ENCODE results near the gene SLMAP.

Gene SLMAP

DNA sequence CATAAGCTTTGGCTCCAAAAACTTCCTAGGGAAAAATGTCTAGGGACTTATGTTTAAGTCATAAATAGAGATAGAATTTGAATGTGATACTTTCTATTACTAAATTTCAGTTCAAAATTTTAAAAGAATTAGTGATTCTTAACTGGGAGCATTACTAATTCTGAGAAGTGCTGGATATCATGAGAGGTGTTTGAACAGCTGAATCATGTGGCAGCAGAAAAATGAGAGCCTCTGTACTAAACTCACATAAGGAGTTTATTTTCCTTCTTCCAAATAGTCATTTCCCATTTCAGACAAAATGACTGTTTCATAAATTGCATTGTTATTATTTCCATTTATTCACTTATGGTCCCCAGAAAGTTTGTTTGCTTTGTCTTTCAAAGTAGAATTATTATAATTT, 62.7 kb downstream of the SLMAP start:
- H3K27ac ChIP-seq (ENCODE audit: low read length), result no peak overlapping the region
- H3K4me1 ChIP-seq (ENCODE audit: control insufficient read depth, low read depth, low read length), result peaks cover 13% of the 10 kb centered on the region
- H3K4me3 ChIP-seq (ENCODE audit: low read length), result no peak overlapping the region
- no peaks in the 10 kb centered on the region for H3K36me3 ChIP-seq (ENCODE audit: control insufficient read depth, low read depth, low read length)
- no peaks in the 10 kb centered on the region for H3K27me3 ChIP-seq (ENCODE audit: control insufficient read depth, insufficient read depth, low read length)
- no peak overlapping the region for H3K9ac ChIP-seq (ENCODE audit: low read length)
- no peaks in the 10 kb centered on the region for H3K9me3 ChIP-seq (ENCODE audit: control insufficient read depth, low read depth, low read length)

DNA sequence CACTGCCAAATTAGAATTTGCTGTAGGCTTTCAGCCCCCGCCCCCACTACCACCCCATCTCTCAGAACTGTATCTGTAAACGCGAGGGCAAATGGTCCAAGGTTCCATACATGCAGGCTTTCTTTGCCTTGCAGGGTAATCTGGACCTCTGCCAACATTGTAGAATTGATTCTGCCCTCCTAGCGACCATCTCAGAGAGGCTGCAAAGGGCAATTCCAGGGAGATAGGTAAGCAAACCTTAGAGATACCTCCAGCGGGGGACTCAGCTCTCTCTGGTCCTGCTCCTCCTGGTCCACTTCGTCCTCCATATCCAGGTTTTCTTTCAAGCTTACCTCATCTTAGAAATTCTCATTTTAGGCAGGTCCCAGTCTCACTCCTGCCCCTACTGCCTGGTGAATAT, 64.4 kb downstream of the SLMAP start:
- no peaks in the 10 kb centered on the region for H3K27me3 ChIP-seq (ENCODE audit: control insufficient read depth, insufficient read depth, low read length)
- H3K9ac ChIP-seq (ENCODE audit: low read length), result no peak overlapping the region
- H3K36me3 ChIP-seq (ENCODE audit: control insufficient read depth, low read depth, low read length), result no peaks in the 10 kb centered on the region
- H3K4me3 ChIP-seq (ENCODE audit: low read length), result no peak overlapping the region
- H3K4me1 ChIP-seq (ENCODE audit: control insufficient read depth, low read depth, low read length), result peaks cover 26% of the 10 kb centered on the region
- no peak overlapping the region for H3K27ac ChIP-seq (ENCODE audit: low read length)
- H3K9me3 ChIP-seq (ENCODE audit: control insufficient read depth, low read depth, low read length), result no peaks in the 10 kb centered on the region

DNA sequence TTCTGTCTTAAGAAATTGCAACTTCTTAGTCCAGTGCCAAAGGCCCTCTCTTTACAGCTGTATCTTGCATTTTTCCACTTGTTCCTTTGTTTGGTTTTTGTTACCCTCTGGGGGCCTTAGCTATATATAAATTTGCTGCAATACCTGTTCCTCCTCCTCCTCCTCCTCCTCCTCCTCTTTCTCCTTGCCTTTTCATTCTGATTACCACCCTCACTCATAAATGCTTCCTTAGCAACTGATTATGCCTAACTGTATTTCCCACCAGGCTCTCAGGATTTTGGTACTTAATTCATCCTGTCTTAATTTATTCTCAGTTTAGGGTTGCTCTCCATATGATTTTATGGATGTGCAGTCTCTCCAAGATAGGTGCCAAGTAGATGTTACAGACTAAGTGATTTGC, 65.7 kb downstream of the SLMAP start:
- no peak overlapping the region for H3K27ac ChIP-seq (ENCODE audit: low read length)
- H3K36me3 ChIP-seq (ENCODE audit: control insufficient read depth, low read depth, low read length), result no peaks in the 10 kb centered on the region
- H3K4me3 ChIP-seq (ENCODE audit: low read length), result no peak overlapping the region
- H3K4me1 ChIP-seq (ENCODE audit: control insufficient read depth, low read depth, low read length), result peaks cover 39% of the 10 kb centered on the region
- no peaks in the 10 kb centered on the region for H3K9me3 ChIP-seq (ENCODE audit: control insufficient read depth, low read depth, low read length)
- no peaks in the 10 kb centered on the region for H3K27me3 ChIP-seq (ENCODE audit: control insufficient read depth, insufficient read depth, low read length)
- H3K9ac ChIP-seq (ENCODE audit: low read length), result no peak overlapping the region

DNA sequence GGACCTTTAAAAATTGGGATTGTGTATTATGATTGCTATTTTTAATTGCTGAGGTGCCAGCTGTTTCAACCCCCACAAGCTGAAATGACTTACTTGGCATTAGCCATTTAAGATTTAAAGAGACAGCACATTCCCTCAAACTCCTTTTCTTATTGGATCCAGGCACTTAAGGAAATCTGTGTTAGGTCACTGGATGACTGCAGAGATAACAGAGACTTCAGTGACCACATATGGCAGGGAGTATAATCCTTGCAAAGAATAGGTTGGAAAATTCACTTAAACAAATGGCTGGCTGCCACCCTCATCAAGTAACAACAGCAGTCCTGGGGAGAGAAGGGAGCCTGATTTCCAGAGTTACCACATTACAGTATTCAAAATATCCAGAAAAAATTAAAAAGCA, 66.6 kb downstream of the SLMAP start:
- H3K27ac ChIP-seq (ENCODE audit: low read length), result no peak overlapping the region
- H3K4me1 ChIP-seq (ENCODE audit: control insufficient read depth, low read depth, low read length), result peaks cover 46% of the 10 kb centered on the region
- H3K4me3 ChIP-seq (ENCODE audit: low read length), result no peak overlapping the region
- H3K36me3 ChIP-seq (ENCODE audit: control insufficient read depth, low read depth, low read length), result no peaks in the 10 kb centered on the region
- H3K9ac ChIP-seq (ENCODE audit: low read length), result no peak overlapping the region
- H3K9me3 ChIP-seq (ENCODE audit: control insufficient read depth, low read depth, low read length), result no peaks in the 10 kb centered on the region
- H3K27me3 ChIP-seq (ENCODE audit: control insufficient read depth, insufficient read depth, low read length), result no peaks in the 10 kb centered on the region

DNA sequence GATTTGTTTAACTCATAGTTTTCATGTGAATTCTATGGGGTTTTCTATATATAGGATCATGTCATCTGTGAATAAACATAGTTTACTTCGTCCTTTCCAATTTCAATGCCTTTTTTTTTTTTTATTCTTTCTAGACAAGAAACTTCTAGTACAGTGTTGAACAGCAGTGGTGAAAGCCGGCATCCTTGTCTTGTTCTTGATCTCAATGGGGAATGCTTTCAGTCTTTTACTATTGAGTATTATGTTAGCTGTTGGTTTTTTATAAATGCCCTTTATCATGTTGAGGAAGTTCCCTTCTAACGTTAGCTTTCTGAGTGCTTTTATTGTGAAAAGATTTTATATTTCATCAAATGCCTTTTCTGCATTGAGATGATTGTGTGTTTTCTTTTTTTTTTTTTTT, 69.0 kb downstream of the SLMAP start:
- Histone ChIP-seq H3K9me3 (ENCODE audit: control insufficient read depth, low read depth, low read length) (no peaks in the 10 kb centered on the region), H3K4me3 (ENCODE audit: low read length) (no peak overlapping the region), H3K4me1 (ENCODE audit: control insufficient read depth, low read depth, low read length) (peaks cover 46% of the 10 kb centered on the region), H3K27me3 (ENCODE audit: control insufficient read depth, insufficient read depth, low read length) (no peaks in the 10 kb centered on the region), H3K9ac (ENCODE audit: low read length) (no peak overlapping the region), H3K36me3 (ENCODE audit: control insufficient read depth, low read depth, low read length) (no peaks in the 10 kb centered on the region), H3K27ac (ENCODE audit: low read length) (no peak overlapping the region)

DNA sequence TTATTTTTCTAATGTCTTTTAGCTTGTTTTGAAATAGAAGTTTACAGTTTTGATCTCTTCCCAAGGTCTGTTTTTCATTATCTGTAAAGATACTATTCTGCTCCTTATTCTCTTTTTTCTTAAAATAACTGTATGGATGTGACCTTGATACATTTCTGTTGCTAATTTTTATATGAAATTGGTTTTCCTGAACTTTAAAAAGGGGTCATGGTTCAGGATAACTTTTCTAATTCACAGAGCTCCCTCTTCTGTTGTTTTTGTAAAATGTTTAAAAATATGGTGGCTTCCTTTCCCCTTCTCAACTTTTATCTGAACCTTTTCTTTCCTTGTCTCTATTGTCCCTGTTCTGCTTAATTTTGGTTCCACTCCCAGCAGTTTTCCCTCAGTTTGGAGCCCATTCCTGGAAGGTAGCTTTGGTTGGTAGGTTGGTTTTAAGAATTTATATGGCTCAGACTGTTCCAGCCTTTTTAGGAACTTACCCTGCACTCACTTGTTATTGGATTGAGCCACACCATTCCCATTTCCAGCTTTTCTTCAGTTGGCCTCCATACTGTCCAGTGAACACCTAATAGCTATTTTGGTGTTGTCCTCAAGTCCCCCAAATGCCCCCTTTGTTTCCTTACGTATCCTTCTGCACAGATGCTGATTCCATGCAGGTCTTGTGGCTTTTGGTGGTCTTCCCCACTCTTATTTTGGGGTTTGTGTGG, 70.3 kb downstream of the SLMAP start:
- Histone ChIP-seq H3K4me3 (ENCODE audit: low read length) (no peak overlapping the region), H3K36me3 (ENCODE audit: control insufficient read depth, low read depth, low read length) (no peaks in the 10 kb centered on the region), H3K9me3 (ENCODE audit: control insufficient read depth, low read depth, low read length) (no peaks in the 10 kb centered on the region), H3K27ac (ENCODE audit: low read length) (no peak overlapping the region), H3K4me1 (ENCODE audit: control insufficient read depth, low read depth, low read length) (peaks cover 41% of the 10 kb centered on the region), H3K27me3 (ENCODE audit: control insufficient read depth, insufficient read depth, low read length) (no peaks in the 10 kb centered on the region), H3K9ac (ENCODE audit: low read length) (no peak overlapping the region)

DNA sequence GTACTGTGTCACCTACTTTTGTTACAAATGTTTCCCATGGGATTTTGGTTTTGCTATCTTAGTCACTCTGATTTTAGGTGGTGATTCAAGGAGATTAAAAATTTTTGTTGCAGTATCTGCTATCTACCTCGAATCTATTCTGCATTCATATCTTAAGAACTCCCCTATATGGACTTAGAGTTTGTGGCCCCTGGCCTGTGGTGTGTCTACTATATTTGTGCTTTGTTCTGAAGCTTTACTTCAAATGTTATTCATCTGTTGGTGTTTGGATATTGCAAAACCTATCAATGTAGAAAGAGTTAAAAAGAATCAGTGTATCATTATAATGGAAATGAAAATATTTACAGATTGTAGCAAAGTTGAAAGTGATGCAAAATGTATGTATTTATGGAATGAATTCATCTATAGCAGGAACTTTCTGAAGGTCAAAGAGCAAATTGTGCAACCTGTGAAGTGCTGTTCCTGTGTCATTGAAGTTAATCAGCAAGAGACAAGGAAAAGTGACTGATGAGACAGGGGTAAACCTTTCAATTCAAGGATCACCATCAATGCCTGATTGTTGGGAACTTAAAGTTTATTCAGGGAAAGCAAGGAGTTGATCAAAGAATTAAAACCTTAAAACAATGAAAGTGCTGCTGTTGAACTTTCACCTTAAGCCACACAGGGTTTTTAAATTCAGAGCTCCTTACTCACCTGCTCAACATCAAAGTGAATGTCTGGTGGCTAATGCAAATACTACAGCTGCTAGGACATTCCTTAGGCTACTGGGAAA, 71.0 kb downstream of the SLMAP start:
- Histone ChIP-seq H3K4me3 (ENCODE audit: low read length) (no peak overlapping the region), H3K27ac (ENCODE audit: low read length) (no peak overlapping the region), H3K27me3 (ENCODE audit: control insufficient read depth, insufficient read depth, low read length) (no peaks in the 10 kb centered on the region), H3K9me3 (ENCODE audit: control insufficient read depth, low read depth, low read length) (no peaks in the 10 kb centered on the region), H3K36me3 (ENCODE audit: control insufficient read depth, low read depth, low read length) (no peaks in the 10 kb centered on the region), H3K9ac (ENCODE audit: low read length) (no peak overlapping the region), H3K4me1 (ENCODE audit: control insufficient read depth, low read depth, low read length) (peaks cover 42% of the 10 kb centered on the region)

DNA sequence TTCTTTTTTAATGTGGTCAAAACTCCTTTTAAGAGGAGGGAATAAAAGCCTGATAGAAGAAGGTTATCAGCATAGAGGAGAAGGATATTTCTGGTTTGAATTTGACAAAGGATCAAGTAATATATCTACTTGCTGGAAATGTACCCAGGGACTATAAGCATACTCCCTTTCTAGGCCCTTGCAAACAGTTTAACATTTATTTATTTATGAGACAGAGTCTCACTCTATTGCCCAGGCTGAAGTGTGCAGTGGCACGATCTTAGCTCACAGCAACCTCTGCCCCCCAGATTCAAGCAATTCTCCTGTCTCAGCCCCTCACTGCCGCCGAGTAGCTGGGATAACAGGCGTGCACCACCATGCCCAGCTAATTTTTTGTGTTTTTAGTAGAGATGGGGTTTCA, 71.6 kb downstream of the SLMAP start:
- Histone ChIP-seq H3K9me3 (ENCODE audit: control insufficient read depth, low read depth, low read length) (no peaks in the 10 kb centered on the region), H3K27ac (ENCODE audit: low read length) (no peak overlapping the region), H3K27me3 (ENCODE audit: control insufficient read depth, insufficient read depth, low read length) (no peaks in the 10 kb centered on the region), H3K4me1 (ENCODE audit: control insufficient read depth, low read depth, low read length) (peaks cover 48% of the 10 kb centered on the region), H3K9ac (ENCODE audit: low read length) (no peak overlapping the region), H3K4me3 (ENCODE audit: low read length) (no peak overlapping the region), H3K36me3 (ENCODE audit: control insufficient read depth, low read depth, low read length) (no peaks in the 10 kb centered on the region)

DNA sequence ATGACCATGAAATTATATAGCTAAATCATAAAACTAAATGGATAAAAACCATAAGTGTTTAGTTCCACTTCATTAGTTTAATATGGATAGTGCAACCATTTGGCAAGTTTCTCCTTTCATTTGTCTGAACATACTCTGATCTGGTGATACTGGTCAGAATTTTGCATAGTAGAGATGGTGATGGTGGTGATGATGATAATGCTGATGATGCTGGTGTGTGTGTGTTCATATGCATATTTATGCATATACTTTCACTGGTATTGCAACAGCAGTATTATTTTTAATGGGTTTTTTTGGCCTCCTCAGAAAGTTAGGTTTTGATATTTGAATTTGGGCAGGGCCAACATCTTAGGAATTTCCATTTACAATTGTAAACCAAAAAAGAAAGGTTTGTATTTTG, 76.4 kb downstream of the SLMAP start:
- no peak overlapping the region for H3K27ac ChIP-seq (ENCODE audit: low read length)

DNA sequence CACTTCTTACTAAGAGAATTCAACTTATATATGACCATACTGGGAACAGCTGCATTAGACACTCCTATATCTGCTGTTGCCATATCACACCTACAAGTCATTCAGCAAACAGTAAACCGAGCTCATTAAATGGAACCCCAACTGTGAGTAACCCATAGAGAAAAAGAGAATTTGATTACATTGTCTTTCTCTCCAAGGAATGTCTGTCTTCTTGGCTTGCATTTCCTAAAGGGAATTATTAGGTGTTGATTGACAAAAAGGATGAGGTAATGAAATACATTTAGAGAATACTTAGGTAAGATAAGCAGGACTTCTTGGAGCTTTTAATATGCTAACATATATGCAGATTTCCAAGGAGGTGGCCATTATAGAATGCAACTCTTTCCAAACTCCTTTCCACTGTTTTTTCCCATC, 76.8 kb downstream of the SLMAP start:
- Histone ChIP-seq H3K36me3 (ENCODE audit: control insufficient read depth, low read depth, low read length) (no peaks in the 10 kb centered on the region), H3K4me1 (ENCODE audit: control insufficient read depth, low read depth, low read length) (peaks cover 27% of the 10 kb centered on the region), H3K9me3 (ENCODE audit: control insufficient read depth, low read depth, low read length) (no peaks in the 10 kb centered on the region), H3K27me3 (ENCODE audit: control insufficient read depth, insufficient read depth, low read length) (no peaks in the 10 kb centered on the region), H3K9ac (ENCODE audit: low read length) (no peak overlapping the region), H3K27ac (ENCODE audit: low read length) (no peak overlapping the region), H3K4me3 (ENCODE audit: low read length) (peak overlapping the region; percentile 10)

More for the DNA sequence above, 76.4 kb downstream of the SLMAP start:
- Histone ChIP-seq H3K4me3 (ENCODE audit: low read length) (no peak overlapping the region), H3K9ac (ENCODE audit: low read length) (no peak overlapping the region), H3K27me3 (ENCODE audit: control insufficient read depth, insufficient read depth, low read length) (no peaks in the 10 kb centered on the region), H3K36me3 (ENCODE audit: control insufficient read depth, low read depth, low read length) (no peaks in the 10 kb centered on the region), H3K9me3 (ENCODE audit: control insufficient read depth, low read depth, low read length) (no peaks in the 10 kb centered on the region), H3K4me1 (ENCODE audit: control insufficient read depth, low read depth, low read length) (peaks cover 27% of the 10 kb centered on the region)

DNA sequence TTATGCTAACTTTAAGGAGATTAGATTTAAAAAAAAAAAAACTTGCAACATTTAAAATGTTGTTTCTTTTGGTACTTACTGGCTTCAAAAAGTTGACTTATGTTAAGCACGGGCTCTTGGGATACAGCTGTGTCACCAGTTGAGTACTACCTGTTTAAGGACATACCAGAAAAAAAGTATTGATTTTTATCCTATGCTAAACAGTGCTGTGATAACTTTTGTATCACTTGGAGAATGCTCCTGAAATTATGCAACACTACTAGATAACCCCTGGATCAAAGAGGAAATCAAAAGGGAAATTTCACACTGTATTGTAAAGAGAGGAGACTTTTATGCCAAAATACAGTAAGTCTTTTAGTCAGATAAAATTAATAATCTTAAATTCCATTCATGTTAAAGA, 77.7 kb downstream of the SLMAP start:
- no peaks in the 10 kb centered on the region for H3K9me3 ChIP-seq (ENCODE audit: control insufficient read depth, low read depth, low read length)
- H3K27ac ChIP-seq (ENCODE audit: low read length), result no peak overlapping the region
- H3K4me1 ChIP-seq (ENCODE audit: control insufficient read depth, low read depth, low read length), result peaks cover 27% of the 10 kb centered on the region
- H3K27me3 ChIP-seq (ENCODE audit: control insufficient read depth, insufficient read depth, low read length), result no peaks in the 10 kb centered on the region
- no peak overlapping the region for H3K4me3 ChIP-seq (ENCODE audit: low read length)
- no peaks in the 10 kb centered on the region for H3K36me3 ChIP-seq (ENCODE audit: control insufficient read depth, low read depth, low read length)
- H3K9ac ChIP-seq (ENCODE audit: low read length), result no peak overlapping the region

DNA sequence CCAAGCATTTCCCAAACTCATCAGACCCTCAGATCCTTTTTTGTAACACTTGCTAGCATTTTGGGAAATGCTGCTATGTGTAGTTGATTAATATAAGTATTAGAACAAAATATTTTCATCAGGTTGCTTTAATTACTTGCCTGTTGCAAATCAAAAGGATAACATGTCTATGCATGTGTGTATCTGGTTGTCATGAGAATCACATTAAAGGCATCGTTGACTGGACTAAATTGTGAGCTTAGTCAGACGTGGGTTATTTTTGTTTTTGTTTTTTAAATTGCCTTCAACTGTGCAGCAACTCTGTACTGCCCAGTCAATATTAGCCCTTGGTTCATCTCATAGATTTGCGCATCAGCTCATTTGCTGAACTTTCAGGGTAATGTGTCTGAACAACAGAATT, 81.6 kb downstream of the SLMAP start:
- Histone ChIP-seq H3K36me3 (ENCODE audit: control insufficient read depth, low read depth, low read length) (no peaks in the 10 kb centered on the region), H3K4me3 (ENCODE audit: low read length) (no peak overlapping the region), H3K4me1 (ENCODE audit: control insufficient read depth, low read depth, low read length) (peaks cover 12% of the 10 kb centered on the region), H3K27me3 (ENCODE audit: control insufficient read depth, insufficient read depth, low read length) (no peaks in the 10 kb centered on the region), H3K9ac (ENCODE audit: low read length) (no peak overlapping the region), H3K27ac (ENCODE audit: low read length) (no peak overlapping the region), H3K9me3 (ENCODE audit: control insufficient read depth, low read depth, low read length) (no peaks in the 10 kb centered on the region)

All from iPS-18a (cell line).